Esophagus muscularis mucosa (tissue), 3 donors: ENCODE measurements around the gene ARAP1.

ENCODE experiments used
- POLR2A ChIP-seq: fragments of 450-650 bp; IDR thresholded peaks from one replicate; pipeline ENCODE4 v1.6.1; 2017; ENCODE audit warnings: antibody characterized with exemption, moderate library complexity, mild to moderate bottlenecking, low read depth
- TF ChIP-seq, protein P1 (sequence below), 3 experiments: fragments of 200-600 bp in 2 of 3; fragments of 450-650 bp in 1 of 3; sonication (generic) in 2 of 3; IDR thresholded peaks; one replicate each; pipeline ENCODE4 v1.5.1; 2017 to 2019; ENCODE audit warnings: antibody characterized with exemption in 3 of 3, mild to moderate bottlenecking in 2 of 3, moderate library complexity in 1 of 3

- TF ChIP-seq, protein P1, sequence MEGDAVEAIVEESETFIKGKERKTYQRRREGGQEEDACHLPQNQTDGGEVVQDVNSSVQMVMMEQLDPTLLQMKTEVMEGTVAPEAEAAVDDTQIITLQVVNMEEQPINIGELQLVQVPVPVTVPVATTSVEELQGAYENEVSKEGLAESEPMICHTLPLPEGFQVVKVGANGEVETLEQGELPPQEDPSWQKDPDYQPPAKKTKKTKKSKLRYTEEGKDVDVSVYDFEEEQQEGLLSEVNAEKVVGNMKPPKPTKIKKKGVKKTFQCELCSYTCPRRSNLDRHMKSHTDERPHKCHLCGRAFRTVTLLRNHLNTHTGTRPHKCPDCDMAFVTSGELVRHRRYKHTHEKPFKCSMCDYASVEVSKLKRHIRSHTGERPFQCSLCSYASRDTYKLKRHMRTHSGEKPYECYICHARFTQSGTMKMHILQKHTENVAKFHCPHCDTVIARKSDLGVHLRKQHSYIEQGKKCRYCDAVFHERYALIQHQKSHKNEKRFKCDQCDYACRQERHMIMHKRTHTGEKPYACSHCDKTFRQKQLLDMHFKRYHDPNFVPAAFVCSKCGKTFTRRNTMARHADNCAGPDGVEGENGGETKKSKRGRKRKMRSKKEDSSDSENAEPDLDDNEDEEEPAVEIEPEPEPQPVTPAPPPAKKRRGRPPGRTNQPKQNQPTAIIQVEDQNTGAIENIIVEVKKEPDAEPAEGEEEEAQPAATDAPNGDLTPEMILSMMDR (IDR thresholded peaks at IDR 0.05): no peak
- no peak for TF ChIP-seq POLR2A
Observed at GRCh38 chr11:72737336-72737735, 14.9 kb downstream of the ARAP1 start.
